HG03139 (cell line): ENCODE data around the gene PAOX.
"Not testable (repeated sequence)": the region's sequence is repeated elsewhere in the genome, so short reads cannot be mapped to it uniquely, and the experiment has no call there.

Experiments
- ATAC-seq: cut with Tn5 transposase; IDR thresholded peaks from one replicate; pipeline ENCODE4 v1.9.1; 2021; ENCODE audit not compliant: unreplicated experiment

The PAOX gene

DNA sequence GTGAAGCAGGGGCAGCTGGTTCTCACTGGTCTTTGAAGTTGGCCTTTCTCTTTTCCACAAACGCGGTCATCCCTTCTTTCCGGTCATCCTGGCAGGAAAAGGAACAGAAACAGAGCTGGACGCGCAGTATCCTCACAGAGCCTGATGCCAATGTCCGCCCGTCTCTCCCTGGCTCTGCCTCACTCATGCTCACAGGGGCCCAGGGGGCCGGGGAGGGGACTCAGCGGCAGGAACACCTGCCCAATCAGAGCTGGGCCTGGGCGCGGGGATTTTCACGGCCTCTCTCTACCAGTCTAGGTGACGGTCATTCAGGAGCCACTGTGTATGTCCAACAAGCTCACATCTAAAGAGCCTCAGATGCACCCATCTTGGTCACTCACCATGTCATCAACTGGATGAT, 16.2 kb upstream of the PAOX start:
- ATAC-seq, result no peak

DNA sequence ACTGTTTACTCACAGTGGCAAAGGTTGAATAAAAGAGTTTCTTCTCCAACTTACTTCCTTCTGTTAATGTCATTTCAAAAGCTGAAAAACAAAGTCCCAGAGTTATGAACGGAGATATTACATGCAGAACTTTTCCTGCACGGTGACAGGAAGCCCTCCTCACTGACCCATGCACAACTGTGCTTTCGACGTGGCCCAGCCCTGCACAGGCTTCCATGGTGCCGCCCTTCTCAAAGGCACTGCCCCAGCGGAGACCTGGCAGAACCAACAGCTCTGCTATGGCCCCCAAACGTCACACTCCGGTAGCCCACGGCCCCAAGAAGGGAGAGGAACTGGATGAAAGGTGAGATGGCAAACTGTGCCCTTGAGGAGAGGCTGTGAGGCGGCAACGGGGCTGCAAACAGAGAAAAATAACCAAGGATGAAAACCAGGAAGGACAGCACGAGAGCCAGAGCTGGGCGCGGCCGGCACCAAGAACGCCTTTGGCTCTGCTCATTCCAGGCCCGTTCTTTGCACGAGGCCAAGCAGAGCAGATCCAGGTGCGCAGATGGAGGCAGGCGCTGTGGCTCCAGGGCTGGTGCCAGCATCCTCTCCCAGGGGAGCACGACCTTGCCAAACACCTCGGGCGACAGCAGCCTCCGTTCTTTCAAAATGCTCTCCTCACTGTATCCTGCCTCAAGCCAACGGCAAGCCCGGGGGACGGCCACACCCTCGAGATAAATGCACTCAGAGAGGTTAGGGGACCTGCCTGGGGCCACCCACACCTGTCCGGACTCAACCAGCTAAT, 14.2 kb upstream of the PAOX start:
- no peak for ATAC-seq

DNA sequence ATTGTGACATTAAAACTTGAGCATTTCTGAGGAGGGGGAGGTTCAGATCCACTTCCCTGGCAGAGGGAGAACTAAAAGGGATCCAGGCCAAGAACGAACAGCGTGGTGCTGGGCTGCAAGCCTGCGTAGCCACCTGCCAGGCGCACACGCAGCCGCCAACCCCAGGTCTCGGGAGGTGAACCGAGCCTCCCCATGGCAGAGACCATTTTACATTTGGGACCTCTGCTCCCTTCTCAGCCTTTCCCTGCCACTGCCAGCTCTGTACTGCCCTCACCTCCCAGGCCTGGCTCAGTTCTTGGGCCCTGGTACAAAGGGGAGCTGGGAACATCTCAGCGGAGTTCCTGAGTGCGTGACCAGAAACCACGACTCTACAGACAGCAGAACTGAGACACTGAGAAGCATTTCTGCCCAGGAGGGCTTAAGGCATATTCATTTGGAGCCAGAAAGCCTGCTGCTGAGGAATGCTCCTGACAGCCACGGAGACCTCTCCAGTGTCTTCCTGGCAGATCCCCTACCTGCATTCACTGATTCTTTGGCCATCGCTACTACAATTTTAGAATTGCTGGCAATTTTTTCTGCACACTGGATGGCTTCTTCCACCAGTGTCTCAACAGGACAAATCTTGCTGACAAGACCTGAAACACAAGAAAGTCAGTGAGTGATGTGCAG, 13.5 kb upstream of the PAOX start:
- ATAC-seq, result no peak

DNA sequence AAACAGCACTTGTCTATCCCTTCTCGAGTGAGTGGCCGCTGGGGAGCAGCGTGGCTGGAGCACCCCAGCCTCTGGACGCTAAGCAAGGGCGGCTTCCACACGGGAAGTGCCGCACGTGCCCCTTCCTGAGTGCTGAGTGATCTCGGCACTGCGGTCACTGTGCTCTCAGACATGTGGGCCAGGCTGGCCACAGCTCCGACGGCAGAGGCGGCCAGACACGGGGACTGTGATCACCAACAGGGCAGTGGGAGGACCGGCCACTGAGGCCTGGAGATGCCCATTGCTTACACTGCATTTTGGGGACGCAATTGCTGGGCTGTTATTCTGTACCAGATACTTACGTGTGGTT, 13.0 kb upstream of the PAOX start:
- no peak for ATAC-seq

DNA sequence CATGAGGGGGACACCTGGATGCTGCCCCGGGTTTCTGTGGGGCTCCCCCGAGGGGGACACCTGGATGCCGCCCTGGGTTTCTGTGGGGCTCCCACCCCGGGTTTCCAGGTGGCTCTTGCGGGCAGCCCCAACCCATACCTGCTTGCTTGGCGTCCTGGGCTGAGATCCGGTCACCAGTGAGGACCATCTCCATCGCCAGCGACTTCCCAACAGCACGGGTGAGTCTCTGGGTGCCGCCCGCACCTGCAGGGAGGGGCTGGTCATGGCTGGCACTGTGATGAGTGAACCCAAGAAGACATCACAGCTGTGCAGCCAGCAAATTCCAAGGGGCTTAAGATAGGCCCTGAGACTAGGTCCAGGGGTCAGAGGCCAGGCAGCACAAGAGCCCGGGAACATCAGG, 12.3 kb upstream of the PAOX start:
- ATAC-seq, result no peak

DNA sequence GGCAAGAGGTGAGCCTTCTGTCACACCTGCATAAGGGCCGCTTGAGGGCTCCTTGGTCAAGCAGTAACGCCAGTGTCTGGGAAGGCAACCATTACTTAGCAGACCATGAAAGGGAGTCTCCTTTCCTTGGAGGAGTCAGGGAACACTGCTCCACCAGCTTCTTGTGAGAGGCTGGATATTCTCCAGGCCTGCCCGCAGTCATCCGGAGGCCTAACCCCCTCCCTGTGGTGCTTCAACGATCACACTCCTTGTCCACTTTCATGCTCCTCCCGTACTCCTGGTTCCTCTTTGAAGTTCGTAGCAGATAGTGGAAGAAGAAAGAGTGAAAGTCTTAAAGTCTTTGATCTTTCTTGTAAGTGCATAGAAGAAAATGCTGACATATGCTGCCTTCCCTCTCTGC, 11.6 kb upstream of the PAOX start:
- ATAC-seq, result not testable (repeated sequence)

DNA sequence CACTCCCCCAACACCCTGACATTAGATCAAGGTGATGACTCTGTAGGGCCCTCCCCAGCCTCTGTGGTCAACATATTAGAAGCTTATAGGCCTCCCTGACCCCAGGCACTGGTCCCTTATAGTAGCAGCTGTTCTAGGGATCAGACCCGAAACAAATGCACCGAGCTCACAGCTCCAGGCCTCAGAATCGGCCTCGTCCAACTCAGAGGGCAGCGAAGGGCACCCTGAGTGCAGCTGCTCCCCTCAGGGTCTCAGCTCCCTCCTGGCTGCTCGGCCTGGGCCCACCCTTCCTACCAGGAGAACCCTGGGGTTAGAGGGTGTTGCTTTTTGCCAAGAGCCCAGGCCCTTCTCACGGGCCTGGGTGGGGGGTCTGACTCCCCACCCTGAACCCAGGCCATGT, 10.9 kb upstream of the PAOX start:
- no peak for ATAC-seq

DNA sequence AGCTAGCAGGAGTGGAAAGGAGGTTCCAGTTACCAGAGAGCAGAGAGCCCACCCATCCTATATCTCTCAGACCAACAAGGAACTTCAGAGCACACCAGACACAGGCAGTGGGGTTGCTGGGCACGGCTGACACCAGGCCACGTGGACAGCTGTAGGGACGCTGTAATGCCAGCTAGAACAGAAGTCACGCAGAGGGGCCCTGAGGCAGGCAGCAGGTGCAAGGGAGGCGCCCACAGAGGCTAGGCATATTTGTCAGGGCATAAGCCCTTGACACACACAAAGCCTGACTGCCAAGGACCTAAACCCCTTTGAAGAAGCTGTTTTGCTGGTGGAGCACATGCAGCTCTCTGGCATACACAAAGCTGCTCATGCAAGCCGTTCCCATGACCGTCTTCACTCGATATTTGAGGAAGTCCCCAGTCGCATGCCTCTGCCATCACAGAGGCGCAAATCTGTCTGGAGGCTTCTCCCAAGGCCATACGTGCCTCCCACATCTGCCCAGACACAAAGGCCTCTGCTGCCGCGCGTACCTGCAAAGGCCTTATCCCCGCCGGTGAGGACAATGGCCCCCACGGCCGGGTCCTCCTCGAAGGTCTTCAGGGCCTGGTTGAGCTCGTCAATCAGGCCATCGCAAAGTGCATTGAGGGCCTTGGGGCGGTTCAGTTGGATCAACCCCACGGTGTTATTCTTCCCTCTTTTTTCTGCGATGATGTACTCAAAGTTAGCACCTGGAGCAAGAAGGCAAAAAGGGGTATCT, 8.9 kb upstream of the PAOX start:
- ATAC-seq, result no peak

DNA sequence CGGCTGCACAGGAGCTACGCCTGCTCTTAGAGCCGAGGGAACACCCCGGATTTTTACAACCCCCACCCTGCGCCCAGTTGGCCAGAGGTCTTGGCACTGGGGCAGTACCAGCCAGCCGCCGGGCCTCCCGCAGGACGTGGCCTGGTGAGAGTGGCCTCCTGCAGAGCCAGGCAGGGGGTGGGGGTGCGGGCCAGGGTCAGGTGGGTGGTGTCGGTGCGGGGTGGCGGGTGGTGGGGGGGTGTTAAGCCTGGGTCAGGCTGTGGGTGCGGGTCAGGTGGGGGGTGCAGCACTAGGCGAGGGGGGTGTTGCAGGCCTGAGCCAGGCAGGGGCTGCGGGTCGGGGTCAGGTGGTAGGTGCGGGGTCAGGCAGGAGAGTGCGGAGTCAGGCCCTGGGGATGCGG, 6.6 kb upstream of the PAOX start:
- no peak for ATAC-seq

DNA sequence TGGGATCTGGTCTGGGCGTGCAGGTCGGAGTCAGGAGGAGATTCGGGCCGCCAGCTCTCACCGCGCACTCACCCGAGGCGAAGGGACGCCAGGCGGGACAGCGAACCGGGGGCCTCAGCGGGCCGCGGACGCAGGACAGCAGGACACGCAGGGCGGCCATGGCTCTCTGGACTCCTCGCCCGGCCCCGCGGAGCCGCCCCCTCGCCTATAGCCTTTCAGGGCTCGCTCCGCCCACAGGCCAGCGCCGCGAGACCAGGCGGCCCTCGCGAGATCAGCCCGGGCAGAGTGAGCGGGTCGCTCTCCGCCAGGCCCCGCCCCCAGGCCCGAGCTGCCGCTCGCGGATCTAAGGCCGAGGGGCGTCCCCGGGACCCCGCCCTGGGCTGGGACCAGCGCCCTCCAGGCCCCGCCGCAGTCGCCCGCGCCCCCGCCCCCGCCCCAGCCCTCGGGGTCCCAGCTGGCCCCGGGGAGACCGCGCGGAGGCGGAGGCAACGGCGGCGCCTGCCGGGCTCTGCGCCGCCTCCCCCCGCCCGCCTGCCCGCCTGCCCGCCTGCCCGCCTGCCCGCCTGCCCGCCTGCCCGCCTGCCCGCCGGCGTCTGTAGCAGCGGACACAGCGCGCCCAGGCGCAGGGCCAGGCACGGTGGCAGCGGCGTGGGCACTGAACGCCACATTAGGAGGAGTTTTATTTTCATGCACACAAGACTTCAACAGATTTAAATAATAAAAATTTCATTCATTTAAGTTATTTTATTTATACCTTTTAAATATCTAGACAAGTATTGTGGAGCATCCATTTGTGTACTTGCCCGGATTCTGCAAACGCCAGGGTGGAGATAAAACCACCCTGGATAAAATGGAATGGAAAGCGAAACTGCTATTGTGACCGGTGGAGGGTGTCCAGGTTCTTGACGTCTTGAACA, 5.6 kb upstream of the PAOX start, which contains the start of gene ECHS1:
TSS of gene ECHS1 (minus strand) at position 181 of the 917 bp plus-strand sequence. CDS start at position 160, 21 bp downstream.
- ATAC-seq, result peak; percentile 92

DNA sequence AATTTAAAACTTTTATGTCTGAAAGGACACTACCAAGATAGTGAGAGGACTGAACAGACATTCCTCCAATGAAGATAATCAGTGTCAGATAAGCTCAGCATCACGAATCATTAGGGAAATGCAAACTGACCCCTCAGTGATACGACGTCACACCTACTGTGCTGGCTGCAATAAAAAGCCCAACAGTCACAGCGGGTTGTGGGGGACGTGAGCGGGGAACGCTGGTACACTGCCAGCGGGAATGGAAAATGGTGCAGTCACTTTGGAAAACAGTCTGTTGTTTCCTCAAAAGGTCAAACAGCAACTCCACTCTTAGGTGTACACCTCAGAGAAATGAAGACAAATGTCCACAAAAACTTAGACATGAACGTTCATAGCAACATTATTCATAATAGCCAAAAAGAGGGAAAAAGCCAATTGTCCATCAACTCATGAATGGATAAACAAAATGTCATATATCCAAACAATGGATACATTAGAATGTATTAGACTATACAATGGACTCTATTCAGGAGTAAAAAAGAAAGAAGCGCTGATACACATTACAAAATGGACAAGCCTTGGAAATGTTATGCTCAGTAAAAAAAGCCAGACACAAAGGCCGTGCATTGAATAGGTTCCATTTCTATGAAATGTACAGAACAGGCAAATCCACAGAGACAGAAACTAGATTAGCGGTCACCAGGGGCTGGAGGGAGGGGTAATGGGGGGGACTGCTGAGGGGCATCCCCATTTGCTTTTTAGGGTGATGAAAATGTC, 3.5 kb upstream of the PAOX start:
- no peak for ATAC-seq

DNA sequence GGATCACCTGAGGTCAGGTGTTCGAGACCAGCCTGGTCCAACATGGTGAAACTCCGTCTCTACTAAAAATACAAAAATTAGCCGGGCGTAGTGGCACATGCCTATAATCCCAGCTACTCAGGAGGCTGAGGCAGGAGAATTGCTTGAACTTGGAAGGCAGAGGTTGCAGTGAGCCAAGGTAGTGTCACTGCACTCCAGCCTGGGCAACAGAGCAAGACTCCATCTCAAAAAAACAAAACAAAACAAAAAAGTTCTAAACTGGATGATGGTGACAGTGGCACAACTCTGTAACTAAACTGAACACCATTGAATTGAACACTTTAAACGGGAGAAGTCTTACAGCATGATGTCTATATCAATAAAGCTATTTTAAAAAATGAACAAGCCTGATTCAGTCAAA, 2.9 kb upstream of the PAOX start:
- ATAC-seq, result not testable (repeated sequence)

DNA sequence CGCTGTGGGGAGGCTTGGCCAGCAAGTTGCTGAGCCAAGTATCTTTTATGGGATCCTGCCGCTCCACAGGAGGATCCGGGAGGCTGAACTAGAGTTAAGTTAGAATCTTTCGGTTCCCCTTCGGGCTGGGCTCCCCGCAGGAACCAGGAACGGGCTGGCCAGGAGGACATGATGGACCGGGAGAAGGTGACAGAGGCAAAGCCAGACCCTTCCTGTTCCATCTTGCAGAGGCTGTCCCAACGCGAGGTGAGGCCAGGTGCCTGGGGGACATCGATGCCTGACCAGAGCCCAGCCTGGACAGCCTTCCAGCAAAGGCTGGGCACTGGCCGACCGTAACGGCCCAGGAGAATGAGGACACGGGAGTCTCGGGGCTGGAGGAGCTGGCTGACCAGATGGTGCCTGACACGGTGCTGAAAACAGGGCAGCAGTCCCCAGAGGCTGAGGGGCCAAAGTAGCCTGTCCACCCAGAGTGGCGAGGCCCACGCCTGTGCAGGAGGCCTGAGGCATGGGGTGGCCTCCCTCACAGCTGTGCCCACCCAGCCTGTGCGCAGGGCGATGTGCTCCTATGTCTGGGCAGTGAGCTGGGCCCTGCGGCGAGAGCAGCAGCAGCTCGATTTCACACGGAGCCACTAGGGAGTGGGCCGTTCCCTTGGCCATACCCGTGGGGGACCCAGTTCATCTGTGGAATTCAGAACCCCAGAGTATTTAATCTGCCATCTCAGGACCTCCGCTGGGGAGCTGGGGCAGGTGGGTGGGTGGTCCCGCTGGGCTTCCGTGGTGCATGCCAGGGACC, 1.8 kb upstream of the PAOX start:
- ATAC-seq, result no peak

DNA sequence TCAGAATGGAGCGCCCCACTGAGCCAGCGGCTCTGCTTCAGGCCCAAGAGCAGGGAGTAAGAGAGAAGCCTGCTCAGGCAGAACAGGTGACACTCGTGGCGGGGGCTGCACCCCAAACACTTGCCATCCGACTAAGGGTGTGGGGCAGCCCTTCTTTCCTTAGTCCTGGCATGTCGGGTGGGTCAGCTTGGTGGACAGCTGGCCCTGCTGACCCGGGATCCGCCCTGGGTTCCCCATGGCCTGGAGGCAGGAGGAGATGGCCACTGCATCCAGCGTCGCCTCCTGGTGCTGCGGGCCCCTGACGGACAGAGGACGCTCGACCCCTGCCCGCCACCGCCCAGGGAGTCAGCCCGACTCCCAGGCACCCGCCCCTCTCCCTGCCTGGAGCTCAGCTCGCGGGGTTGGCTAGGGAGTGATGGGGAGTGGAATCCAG, 1.2 kb upstream of the PAOX start:
- no peak for ATAC-seq

DNA sequence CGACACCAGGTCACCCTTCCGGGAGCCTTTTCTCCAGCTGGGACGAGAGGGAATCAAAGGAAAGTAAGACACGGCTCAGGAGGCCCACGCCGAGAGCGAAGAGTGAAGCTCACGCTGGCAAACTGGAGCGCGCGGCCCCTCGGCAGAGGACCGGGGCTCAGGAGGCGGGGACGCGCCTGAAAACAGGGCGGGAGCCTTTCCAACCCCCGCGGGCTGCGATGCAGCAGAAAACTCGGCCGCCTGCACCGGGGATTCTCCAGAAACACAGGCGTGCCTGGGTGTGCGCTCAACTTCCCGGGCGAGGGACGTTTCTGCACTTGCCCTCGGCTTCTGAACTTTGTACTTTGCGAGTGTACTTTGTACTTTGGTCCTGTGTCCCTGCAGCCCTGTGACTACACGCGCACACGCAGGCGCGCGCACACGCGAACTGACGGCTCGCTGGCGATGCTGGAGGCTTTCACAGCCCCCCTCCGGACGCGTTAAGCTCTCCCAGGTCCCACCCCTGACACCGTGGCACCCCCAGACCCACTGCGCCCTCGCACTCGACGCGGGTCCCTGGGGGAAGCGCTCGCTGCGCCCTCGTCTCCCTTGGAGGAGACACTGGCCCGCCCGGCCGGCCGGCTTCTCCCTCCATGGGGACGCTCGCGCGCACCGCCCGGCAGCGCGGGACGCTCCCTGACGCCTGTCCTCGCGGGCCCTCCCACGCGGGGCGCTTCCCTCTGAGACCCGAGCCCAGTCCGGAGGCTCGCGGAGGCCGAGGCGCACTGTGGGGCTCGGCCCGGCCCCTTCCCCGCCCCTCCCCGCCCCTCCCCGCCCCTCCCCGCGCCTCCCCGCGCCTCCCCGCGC, 588 bp upstream of the PAOX start:
- ATAC-seq, result peak; percentile 30

DNA sequence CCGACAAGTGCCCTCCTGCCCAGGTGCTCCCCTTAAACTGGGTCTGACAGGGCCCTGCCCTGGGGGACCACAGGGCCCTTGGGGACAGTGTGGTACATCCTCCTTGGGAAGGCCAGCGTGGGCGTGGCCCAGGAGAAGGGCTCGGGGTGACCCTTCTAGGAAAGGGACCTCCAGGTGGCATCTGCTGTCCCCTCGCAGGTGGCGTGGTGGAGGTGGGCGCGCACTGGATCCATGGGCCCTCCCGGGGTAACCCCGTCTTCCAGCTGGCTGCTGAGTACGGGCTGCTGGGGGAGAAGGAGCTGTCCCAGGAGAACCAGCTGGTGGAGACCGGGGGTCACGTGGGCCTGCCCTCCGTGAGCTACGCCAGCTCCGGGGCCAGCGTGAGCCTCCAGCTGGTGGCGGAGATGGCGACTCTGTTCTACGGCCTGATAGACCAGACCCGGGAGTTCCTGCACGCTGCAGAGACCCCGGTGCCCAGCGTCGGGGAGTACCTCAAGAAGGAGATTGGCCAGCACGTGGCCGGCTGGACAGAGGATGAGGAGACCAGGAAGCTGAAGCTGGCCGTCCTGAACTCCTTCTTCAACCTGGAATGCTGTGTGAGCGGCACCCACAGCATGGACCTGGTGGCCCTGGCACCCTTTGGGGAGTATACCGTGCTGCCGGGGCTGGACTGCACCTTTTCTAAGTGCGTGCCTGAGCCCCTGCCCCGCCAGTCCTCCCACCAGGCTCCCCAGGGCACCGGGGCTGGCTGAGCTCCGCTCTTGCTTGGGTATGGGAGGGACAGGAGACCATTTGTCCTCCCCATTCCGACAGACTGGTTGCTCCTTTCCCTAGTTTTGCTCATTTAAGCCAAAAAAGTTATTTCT, 972 bp downstream of the PAOX start:
- no peak for ATAC-seq

DNA sequence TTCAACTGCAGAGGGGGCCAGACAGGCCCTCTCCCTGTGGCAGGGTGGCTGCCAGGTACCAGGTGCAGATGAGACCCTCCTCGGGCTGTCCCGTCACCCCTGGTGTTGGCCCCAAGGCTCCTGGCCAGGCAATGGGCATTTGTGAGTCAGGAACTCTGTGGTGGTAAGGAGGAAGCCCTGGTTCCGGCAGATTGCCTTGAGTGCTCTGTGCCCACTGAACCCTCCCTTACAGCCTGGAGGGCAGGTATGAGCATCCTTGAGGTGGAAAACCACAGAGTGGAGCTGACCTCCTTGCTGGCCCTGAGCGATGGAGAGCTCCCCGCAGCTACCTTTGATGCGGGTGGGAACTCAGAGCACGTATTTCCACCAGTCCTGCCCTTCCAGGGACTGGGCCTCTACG, 2.0 kb downstream of the PAOX start:
- ATAC-seq, result no peak

DNA sequence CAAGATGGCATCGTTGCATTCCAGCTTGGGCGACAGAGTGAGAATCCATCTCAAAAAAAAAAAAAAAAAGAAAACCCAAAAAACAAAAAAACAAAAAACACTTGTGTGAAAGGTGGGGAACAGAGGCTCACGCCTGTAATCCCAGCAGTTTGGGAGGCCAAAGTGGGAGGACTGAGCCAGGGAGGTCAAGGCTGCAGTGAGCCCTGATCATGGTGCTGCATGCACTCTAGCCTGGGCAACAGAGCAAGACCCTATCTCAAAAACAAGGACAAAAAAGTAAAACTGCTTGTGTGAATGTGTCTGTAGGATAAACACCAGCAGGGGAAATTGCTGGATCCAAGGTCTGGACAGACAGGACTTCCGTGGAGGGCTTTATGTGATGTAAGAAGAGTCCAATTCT, 4.5 kb downstream of the PAOX start:
- no peak for ATAC-seq
